Left lobe of liver (tissue), 2 donors: Measurements from ENCODE around the gene EGFLAM. TPM values are rescaled to one million over a fixed set of nuclear protein-coding genes. Genes with fewer than 3 reads are reported as not detected.

Source experiments
- ATAC-seq: fragments of 200-7000 bp; cut with Tn5 transposase; one replicate; pipeline ENCODE4 v1.9.1; 2020; ENCODE audit warnings: mild to moderate bottlenecking, moderate library complexity
- DNase-seq: peaks from one replicate; pipeline ENCODE4 v3.0.0-alpha.2; 2020; ENCODE audit warnings: low spot score
- total RNA-seq: library from RNA; stranded (reverse); gene quantifications from one replicate; pipeline ENCODE4 v1.2.1, GENCODE V29; 2021
- donor health status: DM: no; HTN: no; CAD: no; lungs with moderate emphysema.
- donor health status: DM: no; HTN: yes; CAD: no.

EGFLAM gene
- total RNA-seq, 1 donor from 2014 or later: 2.0 TPM

GRCh38 chr5:38371596-38371995 is 113.2 kb downstream of the EGFLAM start:
- DNase-seq (no peak), ATAC-seq (no peak)

GRCh38 chr5:38373743-38374142 is 115.4 kb downstream of the EGFLAM start:
- ATAC-seq: no peak
- no peak for DNase-seq

GRCh38 chr5:38375423-38375822 is 117.1 kb downstream of the EGFLAM start:
- ATAC-seq (no peak), DNase-seq (no peak)

- DNase-seq (no peak), ATAC-seq (no peak)
Measured at GRCh38 chr5:38376404-38376803, 118.0 kb downstream of the EGFLAM start.

GRCh38 chr5:38378579-38378978 is 120.2 kb downstream of the EGFLAM start:
- no peak for ATAC-seq
- DNase-seq: no peak

GRCh38 chr5:38379350-38379937 is 121.1 kb downstream of the EGFLAM start:
- no peak for ATAC-seq

GRCh38 chr5:38380537-38380936 is 122.2 kb downstream of the EGFLAM start:
- no peak for ATAC-seq
- no peak for DNase-seq

More at GRCh38 chr5:38379350-38379937, 121.1 kb downstream of the EGFLAM start:
- no peak for DNase-seq

GRCh38 chr5:38381361-38381760 is 123.0 kb downstream of the EGFLAM start:
- ATAC-seq (no peak), DNase-seq (no peak)

- DNase-seq (peak; percentile 83), ATAC-seq (peak; percentile 100)
Measured at GRCh38 chr5:38382898-38383297, 124.5 kb downstream of the EGFLAM start.

GRCh38 chr5:38383701-38384100 is 125.3 kb downstream of the EGFLAM start:
- no peak for DNase-seq
- no peak for ATAC-seq

- no peak for DNase-seq
- ATAC-seq: no peak
Measured at GRCh38 chr5:38384396-38384795, 126.0 kb downstream of the EGFLAM start.

- ATAC-seq (no peak), DNase-seq (no peak)
Measured at GRCh38 chr5:38387161-38387560, 128.8 kb downstream of the EGFLAM start.

- DNase-seq (no peak), ATAC-seq (no peak)
Measured at GRCh38 chr5:38393636-38394035, 135.3 kb downstream of the EGFLAM start.

- no peak for ATAC-seq
- no peak for DNase-seq
Measured at GRCh38 chr5:38396766-38397165, 138.4 kb downstream of the EGFLAM start.

GRCh38 chr5:38400365-38400764 is 142.0 kb downstream of the EGFLAM start:
- DNase-seq (no peak), ATAC-seq (peak; percentile 33)

GRCh38 chr5:38401145-38401544 is 142.8 kb downstream of the EGFLAM start:
- DNase-seq (no peak), ATAC-seq (peak; percentile 68)

GRCh38 chr5:38403406-38403805 is 145.0 kb downstream of the EGFLAM start:
- ATAC-seq (peak; percentile 32), DNase-seq (no peak)

- DNase-seq (no peak), ATAC-seq (no peak)
Measured at GRCh38 chr5:38403877-38404635, 145.7 kb downstream of the EGFLAM start.

GRCh38 chr5:38404667-38405276 is 146.4 kb downstream of the EGFLAM start:
- DNase-seq (peak; percentile 57), ATAC-seq (peak; percentile 92)

- no peak for DNase-seq
Measured at GRCh38 chr5:38408446-38409198, 150.3 kb downstream of the EGFLAM start.

GRCh38 chr5:38410304-38410990 is 152.1 kb downstream of the EGFLAM start:
- ATAC-seq (no peak), DNase-seq (no peak)

More at GRCh38 chr5:38408446-38409198, 150.3 kb downstream of the EGFLAM start:
- ATAC-seq: no peak
